Erythroblast (primary cell): ENCODE data around the gene LIPT2.

Experiments
- GATA1 ChIP-seq: IDR thresholded peaks from 2 replicates; pipeline ENCODE4 v1.6.1; 2011; ENCODE audit warnings: low read depth, mild to moderate bottlenecking, control low read depth, low read length, moderate library complexity
- POLR2A ChIP-seq: IDR thresholded peaks from 2 replicates; pipeline ENCODE4 v1.6.1; 2011; ENCODE audit warnings: mild to moderate bottlenecking, low read length

DNA sequence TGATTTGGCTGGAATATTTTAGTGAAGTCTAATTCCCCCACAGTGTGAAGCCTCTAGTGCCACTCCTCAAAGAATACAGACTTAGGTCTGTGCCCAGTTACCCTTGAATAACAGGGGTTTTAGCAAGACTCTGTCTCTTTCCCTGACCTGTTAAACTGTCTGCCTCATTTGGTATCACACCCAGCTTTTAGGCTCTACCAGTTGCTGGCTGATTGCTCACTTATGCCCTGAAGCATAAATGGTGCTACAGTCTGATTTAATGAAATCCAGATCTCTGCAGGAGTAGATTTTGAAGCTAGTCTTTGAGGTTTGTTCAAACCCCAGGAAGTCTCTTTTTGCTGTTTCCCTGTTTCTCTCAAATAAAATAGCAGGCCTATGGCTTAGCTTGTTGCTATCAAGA is 45.2 kb upstream of the LIPT2 start:
- TF ChIP-seq POLR2A: no peak
- no peak for TF ChIP-seq GATA1
